ENCODE measurements around the gene DOCK3.

DOCK3 gene

DNA sequence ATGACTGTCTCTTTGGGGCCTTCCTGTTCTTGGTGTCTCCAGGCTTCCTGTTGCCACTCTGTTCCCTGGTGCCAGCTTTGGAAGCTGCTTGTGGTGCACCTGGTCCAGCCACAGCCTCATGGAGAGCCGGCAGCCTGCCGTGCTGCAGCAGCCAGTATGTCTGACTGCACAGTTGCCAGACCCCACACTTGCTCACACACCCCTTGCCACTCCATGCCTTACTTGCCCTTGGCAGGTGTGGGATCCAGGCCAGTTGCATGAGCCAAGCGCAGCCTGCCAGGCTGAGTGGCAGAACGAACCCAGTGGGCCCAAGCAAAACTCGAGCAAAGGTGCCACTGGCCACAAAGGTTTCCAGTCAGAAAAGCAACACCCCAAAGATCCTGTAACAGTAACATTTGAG, 309.2 kb downstream of the DOCK3 start:
- H3K4me2 ChIP-seq (ENCODE audit: low read depth, low read length) = no peak overlapping the region

DNA sequence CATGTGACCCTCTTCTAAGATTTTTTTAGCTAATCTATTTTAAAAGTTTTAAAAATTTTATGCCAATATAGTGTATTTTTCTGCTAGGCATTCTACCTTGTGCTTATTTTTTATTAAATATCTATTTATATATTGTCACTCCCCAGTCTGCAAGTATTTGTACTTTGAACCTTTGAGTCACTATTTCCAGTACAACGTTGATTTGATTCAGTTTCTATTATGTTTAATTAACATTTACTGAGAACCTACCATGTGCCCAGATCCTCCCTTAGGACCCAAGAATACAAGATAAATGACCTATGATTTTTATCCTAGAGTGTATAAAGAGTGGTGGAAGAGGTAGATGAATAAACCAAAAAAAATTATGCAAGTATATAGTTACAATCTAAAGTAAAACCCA, 311.2 kb downstream of the DOCK3 start:
- no peaks in the 10 kb centered on the region for H3K36me3 ChIP-seq (replicated peaks; ENCODE audit: insufficient read depth, low read length)
- H3K79me2 ChIP-seq (ENCODE audit: low read length) = no peaks in the 10 kb centered on the region
- no peaks in the 10 kb centered on the region for H3K9me2 ChIP-seq (replicated peaks; ENCODE audit: insufficient read depth, low read length)
- H3K27me3 ChIP-seq (replicated peaks; ENCODE audit: insufficient read depth, low read length) = no peaks in the 10 kb centered on the region
- H3K9me3 ChIP-seq (replicated peaks; ENCODE audit: insufficient read depth, low read length) = no peaks in the 10 kb centered on the region
- H3K4me3 ChIP-seq (ENCODE audit: low read length) = no peak overlapping the region
- no peak overlapping the region for H3K4me2 ChIP-seq (ENCODE audit: low read depth, low read length)
- TF ChIP-seq EZH2 (optimal IDR thresholded peaks at IDR 0.05; ENCODE audit: low read depth, low read length) (no peak), EZH2phosphoT487 (IDR thresholded peaks at IDR 0.05; ENCODE audit: low read length) (no peak)
- TF ChIP-seq, protein P1, sequence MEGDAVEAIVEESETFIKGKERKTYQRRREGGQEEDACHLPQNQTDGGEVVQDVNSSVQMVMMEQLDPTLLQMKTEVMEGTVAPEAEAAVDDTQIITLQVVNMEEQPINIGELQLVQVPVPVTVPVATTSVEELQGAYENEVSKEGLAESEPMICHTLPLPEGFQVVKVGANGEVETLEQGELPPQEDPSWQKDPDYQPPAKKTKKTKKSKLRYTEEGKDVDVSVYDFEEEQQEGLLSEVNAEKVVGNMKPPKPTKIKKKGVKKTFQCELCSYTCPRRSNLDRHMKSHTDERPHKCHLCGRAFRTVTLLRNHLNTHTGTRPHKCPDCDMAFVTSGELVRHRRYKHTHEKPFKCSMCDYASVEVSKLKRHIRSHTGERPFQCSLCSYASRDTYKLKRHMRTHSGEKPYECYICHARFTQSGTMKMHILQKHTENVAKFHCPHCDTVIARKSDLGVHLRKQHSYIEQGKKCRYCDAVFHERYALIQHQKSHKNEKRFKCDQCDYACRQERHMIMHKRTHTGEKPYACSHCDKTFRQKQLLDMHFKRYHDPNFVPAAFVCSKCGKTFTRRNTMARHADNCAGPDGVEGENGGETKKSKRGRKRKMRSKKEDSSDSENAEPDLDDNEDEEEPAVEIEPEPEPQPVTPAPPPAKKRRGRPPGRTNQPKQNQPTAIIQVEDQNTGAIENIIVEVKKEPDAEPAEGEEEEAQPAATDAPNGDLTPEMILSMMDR (IDR thresholded peaks at IDR 0.05; ENCODE audit: low read length) = no peak
- H3K9ac ChIP-seq (ENCODE audit: low read length) = no peak overlapping the region
- no peak overlapping the region for H3K27ac ChIP-seq (ENCODE audit: low read length)
- no peak for DNase-seq
- H4K20me1 ChIP-seq (ENCODE audit: insufficient read depth, low read length) = no peaks in the 10 kb centered on the region
- no peaks in the 10 kb centered on the region for H3K4me1 ChIP-seq (ENCODE audit: low read length)
- no peak overlapping the region for H2AFZ ChIP-seq (ENCODE audit: low read length)
- no peaks in the 10 kb centered on the region for H3F3A ChIP-seq (ENCODE audit: insufficient read depth, low read length)

More for the DNA sequence above, 309.2 kb downstream of the DOCK3 start:
- no peaks in the 10 kb centered on the region for H3F3A ChIP-seq (ENCODE audit: insufficient read depth, low read length)
- H3K9ac ChIP-seq (ENCODE audit: low read length) = no peak overlapping the region
- H2AFZ ChIP-seq (ENCODE audit: low read length) = no peak overlapping the region
- DNase-seq = no peak
- no peaks in the 10 kb centered on the region for H3K9me2 ChIP-seq (replicated peaks; ENCODE audit: insufficient read depth, low read length)
- no peaks in the 10 kb centered on the region for H3K27me3 ChIP-seq (replicated peaks; ENCODE audit: insufficient read depth, low read length)
- H3K9me3 ChIP-seq (replicated peaks; ENCODE audit: insufficient read depth, low read length) = no peaks in the 10 kb centered on the region
- no peak overlapping the region for H3K4me3 ChIP-seq (ENCODE audit: low read length)
- no peak overlapping the region for H3K27ac ChIP-seq (ENCODE audit: low read length)
- TF ChIP-seq EZH2phosphoT487 (IDR thresholded peaks at IDR 0.05; ENCODE audit: low read length) (no peak), EZH2 (optimal IDR thresholded peaks at IDR 0.05; ENCODE audit: low read depth, low read length) (no peak)
- TF ChIP-seq, protein P1 (IDR thresholded peaks at IDR 0.05; ENCODE audit: low read length) = no peak
- H4K20me1 ChIP-seq (ENCODE audit: insufficient read depth, low read length) = no peaks in the 10 kb centered on the region
- no peaks in the 10 kb centered on the region for H3K36me3 ChIP-seq (replicated peaks; ENCODE audit: insufficient read depth, low read length)
- no peaks in the 10 kb centered on the region for H3K79me2 ChIP-seq (ENCODE audit: low read length)
- no peaks in the 10 kb centered on the region for H3K4me1 ChIP-seq (ENCODE audit: low read length)

DNA sequence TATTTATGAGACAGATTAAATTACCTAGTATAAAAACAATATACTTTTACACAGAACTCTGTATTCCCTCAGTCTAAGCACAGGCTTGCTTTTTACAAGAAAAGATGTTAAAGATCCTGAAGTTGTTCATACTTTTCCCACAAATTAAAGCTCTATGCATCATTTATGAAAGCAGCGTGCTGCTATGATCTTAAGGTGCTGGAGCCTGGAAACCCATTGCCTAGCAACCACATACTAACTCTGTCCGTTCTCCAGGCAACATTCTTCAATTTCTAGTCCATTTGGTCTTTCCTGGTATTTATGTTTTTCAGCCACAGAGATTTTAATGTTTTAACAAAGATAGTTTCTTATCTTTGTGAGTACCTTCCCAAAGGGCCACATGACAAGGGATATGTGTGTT, 312.0 kb downstream of the DOCK3 start:
- no peak overlapping the region for H3K4me3 ChIP-seq (ENCODE audit: low read length)
- no peak overlapping the region for H2AFZ ChIP-seq (ENCODE audit: low read length)
- H3K4me1 ChIP-seq (ENCODE audit: low read length) = no peaks in the 10 kb centered on the region
- H3K9me3 ChIP-seq (replicated peaks; ENCODE audit: insufficient read depth, low read length) = no peaks in the 10 kb centered on the region
- H3K27ac ChIP-seq (ENCODE audit: low read length) = no peak overlapping the region
- no peak overlapping the region for H3K4me2 ChIP-seq (ENCODE audit: low read depth, low read length)
- no peaks in the 10 kb centered on the region for H3K36me3 ChIP-seq (replicated peaks; ENCODE audit: insufficient read depth, low read length)
- no peaks in the 10 kb centered on the region for H3K27me3 ChIP-seq (replicated peaks; ENCODE audit: insufficient read depth, low read length)
- no peak for TF ChIP-seq EZH2phosphoT487 (IDR thresholded peaks at IDR 0.05; ENCODE audit: low read length)
- TF ChIP-seq EZH2 (optimal IDR thresholded peaks at IDR 0.05; ENCODE audit: low read depth, low read length) = no peak
- TF ChIP-seq, protein P1 (IDR thresholded peaks at IDR 0.05; ENCODE audit: low read length) = no peak
- DNase-seq = no peak
- H3F3A ChIP-seq (ENCODE audit: insufficient read depth, low read length) = no peaks in the 10 kb centered on the region
- H4K20me1 ChIP-seq (ENCODE audit: insufficient read depth, low read length) = no peaks in the 10 kb centered on the region
- H3K9ac ChIP-seq (ENCODE audit: low read length) = no peak overlapping the region
- no peaks in the 10 kb centered on the region for H3K79me2 ChIP-seq (ENCODE audit: low read length)
- no peaks in the 10 kb centered on the region for H3K9me2 ChIP-seq (replicated peaks; ENCODE audit: insufficient read depth, low read length)
